NCI-H2029 (cell line): ENCODE results near the gene FAM20B.

Experiments
- DNase-seq: peaks from one replicate; lab custom pipeline; 2025; lab: John Stamatoyannopoulos, UW

FAM20B gene

DNA sequence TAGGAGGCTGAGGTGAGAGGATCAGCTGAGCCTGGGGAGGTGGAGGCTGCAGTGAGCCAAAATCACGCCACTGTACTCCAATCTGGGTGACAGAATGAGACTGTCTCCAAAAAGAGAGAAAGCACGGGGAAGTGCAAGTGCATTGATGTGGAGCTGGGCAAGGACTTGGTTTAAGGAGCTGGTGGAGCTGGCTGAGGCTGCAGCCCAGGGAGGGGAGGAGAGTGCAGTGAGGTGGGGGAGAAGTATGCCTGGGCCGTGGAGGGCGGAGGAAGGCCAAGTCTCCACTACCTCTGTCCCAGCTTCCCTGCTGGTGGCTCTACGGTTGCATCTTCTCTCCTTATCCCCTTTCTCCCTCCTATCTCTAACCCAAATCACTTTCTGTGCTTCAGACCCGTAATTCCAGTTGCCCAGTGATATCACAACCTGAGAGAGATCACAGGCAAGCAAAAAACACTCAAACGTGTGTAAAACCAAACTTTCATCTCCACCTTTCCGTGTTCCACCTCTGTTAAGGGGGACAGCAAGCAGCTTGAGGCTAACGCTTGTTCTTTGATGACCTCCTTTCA is 67.3 kb downstream of the FAM20B start:
- no peak for DNase-seq

DNA sequence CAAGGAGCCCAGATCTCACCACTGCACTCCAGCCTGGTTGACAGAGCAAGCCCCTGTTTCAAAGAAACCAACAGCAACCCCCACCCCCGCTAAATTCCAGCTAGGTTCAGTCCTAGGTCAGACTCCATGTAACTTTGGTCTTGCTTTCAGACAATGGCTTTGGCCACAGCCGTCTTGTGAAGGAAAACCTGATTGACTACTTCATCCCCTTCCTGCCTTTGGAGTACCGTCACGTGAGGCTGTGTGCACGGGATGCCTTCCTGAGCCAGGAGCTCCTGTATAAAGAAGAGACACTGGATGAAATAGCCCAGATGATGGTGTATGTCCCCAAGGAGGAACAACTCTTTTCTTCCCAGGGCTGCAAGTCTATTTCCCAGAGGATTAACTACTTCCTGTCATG is 69.1 kb downstream of the FAM20B start:
- no peak for DNase-seq

DNA sequence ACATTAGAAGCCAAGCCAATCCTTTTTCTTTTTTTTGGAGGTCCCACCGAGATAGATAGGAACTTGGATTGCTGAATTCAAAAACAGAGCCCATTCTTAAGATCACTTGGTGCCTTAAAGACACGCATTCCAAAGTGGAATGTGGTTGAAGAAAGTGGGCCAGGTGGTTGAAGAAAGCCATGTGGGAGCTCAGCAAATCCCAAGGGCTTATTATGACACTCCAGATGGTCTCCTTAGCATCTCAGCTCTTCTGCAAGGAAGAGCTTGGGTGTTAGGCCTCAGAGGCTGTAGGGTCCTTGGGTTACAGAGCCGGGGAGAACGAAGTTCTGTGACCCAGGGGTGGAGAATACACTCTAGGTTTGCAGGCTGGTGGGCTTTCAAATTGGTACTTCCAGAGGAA is 69.7 kb downstream of the FAM20B start:
- no peak for DNase-seq

DNA sequence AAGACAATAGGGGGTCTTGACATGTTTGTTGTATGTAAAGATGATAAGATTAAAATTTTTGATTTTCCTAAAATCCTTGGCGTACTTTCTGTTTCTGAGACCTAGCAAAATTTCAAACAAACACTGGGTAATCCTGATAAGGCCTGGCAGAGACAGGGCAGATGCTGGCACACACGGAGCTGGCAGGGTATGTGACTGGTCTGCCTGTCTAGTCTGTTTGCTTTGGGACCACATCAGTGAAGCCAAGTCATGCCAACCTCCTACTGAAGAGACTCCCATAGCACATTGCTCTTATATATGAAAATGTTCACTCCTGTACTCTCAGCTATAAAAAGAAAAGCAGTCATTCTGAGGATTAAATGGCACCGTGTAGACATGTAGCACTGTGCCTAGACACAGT is 70.2 kb downstream of the FAM20B start:
- DNase-seq: no peak

DNA sequence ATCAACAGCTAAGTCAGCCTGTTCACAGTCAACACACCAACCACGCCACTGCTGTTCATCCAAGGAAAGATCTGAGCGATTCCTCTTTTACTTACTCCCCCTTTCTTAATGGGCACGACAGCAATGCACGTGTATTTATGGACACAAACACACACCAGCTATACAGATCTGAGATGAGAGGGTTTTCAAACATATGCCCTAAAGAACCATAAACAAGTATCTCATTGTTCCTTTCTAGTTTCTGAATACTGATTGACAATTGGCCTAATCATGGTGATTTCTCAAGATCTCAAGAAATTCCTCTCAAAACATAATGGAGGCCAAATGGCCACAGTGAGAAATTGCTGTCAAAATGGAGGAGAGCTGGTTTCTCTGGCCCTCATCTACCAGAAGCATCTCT is 74.2 kb downstream of the FAM20B start:
- no peak for DNase-seq

DNA sequence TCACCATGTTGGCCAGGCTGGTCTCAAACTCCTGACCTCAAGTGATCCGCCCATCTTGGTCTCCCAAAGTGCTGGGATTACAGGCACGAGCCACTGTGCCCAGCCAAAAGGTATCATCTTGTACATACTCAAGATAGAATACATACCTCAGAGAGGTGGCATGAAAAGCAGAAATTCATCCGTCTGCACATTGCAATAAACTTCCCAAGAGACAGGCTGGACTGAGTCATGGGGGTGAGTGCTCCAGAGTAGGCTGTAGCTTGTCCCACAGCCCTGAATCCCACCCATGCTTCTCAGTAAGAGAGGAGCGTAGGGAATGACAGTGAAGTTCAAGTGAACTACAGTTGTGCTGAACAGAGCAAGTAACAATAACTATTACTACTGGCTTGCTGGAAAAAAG is 75.9 kb downstream of the FAM20B start:
- no peak for DNase-seq

DNA sequence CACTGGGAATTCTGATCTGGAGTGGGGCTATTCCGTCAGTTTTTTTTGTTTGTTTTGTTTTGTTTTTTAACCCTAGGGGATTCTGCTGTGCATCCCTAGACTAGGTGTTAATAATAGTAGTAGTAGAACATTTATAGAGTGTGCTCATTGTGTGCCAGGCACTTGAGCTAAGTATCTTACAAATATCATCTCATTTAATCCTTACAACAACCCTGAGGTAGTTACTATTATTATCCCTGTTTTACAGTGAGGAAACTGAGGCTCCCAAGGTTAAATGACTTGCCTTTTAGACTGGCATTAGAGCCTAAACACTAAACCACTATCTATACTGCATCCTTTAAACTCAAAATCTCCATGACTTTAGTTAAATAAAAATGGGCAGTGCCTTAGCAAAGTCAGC is 78.3 kb downstream of the FAM20B start:
- no peak for DNase-seq

DNA sequence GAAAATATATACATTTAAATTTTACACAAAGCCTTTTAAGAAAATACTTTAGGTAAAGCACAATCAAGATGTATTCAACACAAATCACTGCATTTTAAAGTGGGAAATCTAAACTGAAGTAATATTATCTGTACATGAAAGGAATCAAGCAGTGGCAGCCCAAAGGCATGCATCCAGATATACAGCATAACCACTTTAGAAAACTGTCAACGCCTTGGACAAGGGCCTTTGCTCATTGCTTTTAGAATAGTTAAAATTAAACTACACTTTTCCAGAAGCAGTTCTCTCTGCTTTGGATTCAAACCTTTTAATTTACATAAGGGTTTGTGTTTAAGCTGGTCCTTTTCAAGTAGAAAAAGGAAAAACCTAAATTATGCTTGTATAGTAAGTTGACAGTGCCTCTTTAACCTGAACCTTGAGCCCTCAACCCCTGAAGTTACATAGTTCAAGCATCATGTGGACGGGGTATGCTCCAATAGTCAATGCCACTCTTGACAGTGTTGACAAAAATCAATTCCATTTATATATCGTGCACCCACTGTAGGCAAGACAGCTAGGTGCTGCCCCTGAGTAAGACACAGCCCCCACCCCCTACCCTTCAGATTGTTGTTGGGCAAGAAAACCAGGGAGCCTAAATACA is 79.0 kb downstream of the FAM20B start:
- no peak for DNase-seq

DNA sequence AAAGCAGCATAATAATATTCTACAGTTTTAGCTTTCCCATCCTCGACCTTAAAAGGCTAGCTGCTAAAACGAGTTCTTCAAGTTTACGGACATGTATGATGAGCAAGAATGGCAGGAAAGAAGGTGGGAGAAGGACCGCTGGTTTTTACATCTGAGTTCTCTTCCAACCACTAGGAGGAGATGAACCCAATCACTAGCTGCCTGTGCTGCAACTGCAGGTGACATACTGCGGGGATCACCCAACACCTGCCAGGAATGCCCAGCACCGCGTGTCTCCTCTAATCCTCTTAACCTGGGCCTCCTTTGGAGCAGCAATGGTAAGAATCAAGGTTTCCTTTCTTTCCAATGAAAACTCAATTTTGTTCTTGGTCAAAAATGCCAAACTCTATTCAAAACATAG is 79.7 kb downstream of the FAM20B start:
- no peak for DNase-seq

DNA sequence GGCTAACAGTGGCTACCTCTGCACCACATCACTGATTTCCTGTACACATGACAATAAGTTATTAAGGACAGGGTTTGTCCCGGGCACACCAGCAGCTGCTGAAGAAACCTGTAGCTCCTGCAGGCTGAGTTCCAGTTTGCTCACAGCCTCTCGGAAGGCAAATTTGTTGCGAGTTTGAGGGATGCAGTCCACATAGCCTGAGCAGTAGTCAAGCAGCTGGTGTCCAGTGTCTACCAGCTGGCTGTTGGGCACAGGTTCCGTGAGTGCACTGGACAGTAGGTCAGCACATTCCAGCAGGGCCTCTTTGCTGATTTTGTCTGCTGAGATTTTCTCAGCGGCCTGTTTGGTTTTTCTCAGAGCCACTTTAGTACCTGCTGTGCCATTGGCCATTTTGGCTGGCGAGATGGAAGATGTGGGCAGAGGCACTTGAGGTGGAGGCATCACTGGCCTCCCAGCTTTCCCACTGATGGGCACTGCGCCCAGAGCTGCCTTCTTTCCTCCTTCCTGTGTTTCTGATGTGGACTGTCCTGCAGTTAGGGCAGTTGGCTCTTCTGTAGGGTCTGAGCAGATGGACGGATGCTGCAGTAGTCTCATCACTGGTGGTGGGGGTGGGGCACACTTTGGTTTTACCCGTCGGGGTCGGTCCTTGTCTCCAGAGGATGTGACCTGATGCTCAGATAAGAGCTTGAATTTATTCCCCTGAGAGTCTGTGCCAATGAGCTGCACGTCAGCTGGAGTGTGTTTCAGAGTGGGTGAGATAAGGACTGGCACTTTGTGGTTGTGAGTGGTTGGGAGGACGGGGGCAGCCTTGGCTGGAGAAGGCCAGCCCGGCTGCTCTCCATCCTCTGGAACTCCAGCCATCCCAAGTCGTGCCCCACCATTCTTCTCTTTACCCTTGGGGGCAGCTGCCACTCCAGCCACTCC is 82.3 kb downstream of the FAM20B start:
- DNase-seq: no peak

DNA sequence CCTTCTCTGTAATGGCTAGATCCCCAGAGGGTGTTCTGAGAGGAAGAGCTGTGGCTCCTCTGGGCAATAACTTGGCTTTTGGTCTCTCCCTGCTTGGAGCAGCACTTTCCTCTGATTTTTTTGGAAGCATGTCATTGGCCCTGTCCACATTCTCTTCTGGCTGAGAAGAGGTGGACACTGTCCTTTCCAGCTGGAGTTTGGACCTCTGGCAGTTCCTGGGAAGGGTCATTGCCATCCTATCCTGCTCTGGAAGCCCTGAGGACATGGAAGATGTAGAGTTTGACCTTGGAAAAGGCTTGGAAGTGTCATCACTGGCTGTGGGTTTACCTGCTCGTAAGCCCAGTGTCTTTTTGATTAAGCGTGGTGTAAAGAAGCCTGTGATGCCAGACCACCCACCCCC is 83.0 kb downstream of the FAM20B start:
- DNase-seq: no peak

DNA sequence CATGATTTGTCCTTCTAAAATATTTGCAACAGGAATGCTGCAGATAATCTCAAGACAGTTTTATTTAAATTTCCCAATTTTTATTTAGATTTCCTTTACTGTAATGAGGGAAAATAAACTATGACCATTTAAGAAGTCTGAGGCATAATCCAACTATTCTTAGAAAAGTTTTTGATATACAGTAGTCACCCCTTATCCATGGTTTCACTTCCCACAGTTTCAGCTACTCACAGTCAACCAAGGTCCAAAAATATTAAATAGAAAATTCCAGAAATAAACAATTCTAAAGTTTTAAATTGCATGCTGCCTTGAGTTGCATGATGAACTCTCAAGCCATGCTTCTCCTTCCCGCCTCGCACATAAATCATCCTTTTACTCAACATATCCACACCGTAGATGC is 89.5 kb downstream of the FAM20B start:
- no peak for DNase-seq

DNA sequence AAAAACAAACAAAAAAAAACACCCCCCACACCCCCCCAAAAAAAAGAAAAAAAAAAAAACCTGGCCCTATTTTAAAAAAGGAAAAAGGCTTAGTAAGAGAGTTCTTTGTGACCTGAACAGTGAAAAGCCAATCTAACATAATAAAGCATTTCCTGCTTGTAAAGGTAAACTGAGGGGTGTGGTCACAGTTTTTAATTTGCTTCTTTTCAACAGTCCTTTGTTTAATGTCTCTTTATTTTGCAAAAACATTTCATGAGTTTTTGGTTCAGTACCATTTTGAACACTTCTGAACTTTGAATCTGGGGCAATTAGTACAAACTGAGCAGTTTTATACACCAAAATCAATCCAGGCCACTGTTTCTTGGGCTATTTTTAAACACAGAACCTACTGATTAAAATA is 93.8 kb downstream of the FAM20B start:
- DNase-seq: no peak

DNA sequence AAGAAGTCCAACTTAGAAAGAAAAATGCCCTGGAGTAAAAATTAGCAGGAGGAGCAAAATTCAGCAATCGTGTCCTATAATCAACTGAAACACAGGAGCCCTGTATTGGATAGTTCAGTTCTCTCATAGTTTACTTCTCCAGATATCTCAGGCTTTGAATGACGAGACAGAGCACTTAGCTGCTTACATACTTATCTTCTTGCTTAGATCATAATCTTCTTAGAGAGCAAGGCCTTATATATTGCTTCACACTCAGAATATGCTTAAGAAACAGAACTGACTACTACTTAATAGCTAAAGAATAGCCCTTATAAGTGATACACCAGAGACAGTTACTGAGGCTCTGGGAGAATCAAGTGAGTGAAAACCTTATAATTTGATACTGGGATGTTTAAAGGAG is 95.0 kb downstream of the FAM20B start:
- no peak for DNase-seq

DNA sequence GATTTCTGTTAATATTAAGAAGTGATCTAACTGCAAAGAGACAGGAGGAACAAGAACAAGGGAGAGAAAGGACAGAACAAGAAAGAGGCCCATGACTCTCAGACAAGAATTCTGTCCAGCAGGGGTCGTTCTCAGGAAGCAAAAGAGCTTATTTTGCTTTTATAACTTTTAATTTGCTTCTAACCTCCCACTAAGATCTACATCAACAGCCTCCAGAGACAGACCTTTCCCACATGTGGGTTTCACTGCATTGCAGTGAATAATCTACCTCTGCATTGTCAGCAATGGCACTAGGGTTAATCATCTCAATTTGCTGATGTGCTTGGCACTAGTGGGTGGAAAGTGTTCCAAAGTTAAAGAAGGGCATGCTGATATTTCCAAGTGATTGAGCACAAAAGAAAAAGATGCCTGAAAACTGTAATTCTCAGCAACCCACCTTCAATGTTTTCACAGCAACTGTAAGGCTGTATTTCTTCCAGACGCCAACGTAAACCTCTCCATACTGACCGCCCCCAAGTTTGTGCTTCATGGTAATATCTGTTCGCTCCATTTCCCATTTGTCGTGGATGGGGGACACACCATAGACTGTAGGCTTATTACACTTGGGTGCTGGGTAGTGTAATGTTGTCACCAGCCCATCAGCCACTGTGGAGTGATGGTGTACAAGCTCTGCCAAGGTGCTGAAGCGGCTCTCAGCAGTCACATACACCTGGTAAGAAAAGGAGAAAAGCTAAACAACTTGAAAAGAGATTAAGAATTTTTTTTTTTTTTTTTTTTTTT is 95.7 kb downstream of the FAM20B start:
- DNase-seq: no peak

DNA sequence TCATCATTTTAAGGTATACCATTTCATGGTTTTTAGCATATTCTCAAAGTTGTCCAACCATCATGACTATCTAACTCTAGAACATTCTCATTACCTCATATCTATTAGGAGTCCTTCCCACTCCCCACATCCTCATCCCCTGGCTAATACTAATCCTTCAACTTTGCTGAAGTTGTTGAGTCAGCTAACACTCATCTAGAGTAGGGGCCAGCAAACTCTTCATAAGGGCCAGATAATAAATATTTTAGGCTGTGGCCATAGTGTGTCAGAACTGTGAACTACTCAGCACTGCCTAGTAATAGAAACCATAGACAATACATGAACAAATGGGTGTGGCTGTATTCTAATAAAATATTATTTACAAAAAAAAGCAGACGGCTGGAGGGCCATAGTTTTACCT is 99.2 kb downstream of the FAM20B start:
- no peak for DNase-seq
